PFSK-1 (cell line): ENCODE measurements around the gene SV2C.

Source experiments
- FOXP2 ChIP-seq: optimal IDR thresholded peaks from 2 replicates; pipeline ENCODE3; 2011; ENCODE audit warnings: borderline replicate concordance, control low read depth, inconsistent platforms; ENCODE audit not compliant: insufficient read depth; ENCODE audit errors: extremely low read length, extremely low read depth
- POLR2AphosphoS5 ChIP-seq: IDR thresholded peaks from 2 replicates; pipeline ENCODE4 v1.6.1; 2012; ENCODE audit warnings: low read depth, mild to moderate bottlenecking, control low read depth, low read length, moderate library complexity
- SIN3A ChIP-seq: IDR thresholded peaks from 2 replicates; pipeline ENCODE4 v1.6.1; 2012; ENCODE audit warnings: mild to moderate bottlenecking, low read length, moderate library complexity, borderline replicate concordance; ENCODE audit not compliant: insufficient read depth
- TAF1 ChIP-seq: IDR thresholded peaks from 2 replicates; pipeline ENCODE4 v1.6.1; 2012; ENCODE audit warnings: low read length, control low read depth, borderline replicate concordance; ENCODE audit not compliant: insufficient read depth
- TF ChIP-seq, protein P1 (sequence below), 2 experiments: IDR thresholded peaks; 2 replicates each; pipeline versions ENCODE4 v1.6.1 to v1.8.0; 2011 to 2012; ENCODE audit warnings: low read depth in 2 of 2, low read length in 2 of 2, control low read depth in 1 of 2, inconsistent platforms in 1 of 2, mild to moderate bottlenecking in 1 of 2, moderate library complexity in 1 of 2; ENCODE audit not compliant: insufficient read depth in 1 of 2

Gene SV2C

DNA sequence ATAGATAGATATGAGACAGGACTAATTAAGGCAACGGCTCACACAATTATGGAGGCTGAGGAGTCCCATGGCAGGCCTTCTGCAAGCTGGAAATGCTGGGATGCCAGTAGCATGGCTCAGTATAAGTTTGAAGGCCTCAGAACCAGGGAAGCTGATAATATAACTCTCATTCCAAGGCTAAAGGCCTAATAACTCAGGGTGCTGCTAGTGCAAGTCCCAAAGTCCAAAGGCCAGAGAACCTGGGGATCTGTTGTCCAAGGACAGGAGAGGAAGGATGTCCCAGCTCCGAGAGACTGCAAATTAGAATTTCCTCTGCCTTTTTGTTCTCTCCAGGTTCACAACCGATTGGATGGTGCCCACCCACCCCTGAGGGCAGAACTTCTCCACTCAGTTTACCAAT lies 114.5 kb downstream of the SV2C start:
- no peak for TF ChIP-seq TAF1
- no peak for TF ChIP-seq FOXP2
- no peak for TF ChIP-seq SIN3A
- TF ChIP-seq POLR2AphosphoS5 = no peak
- TF ChIP-seq, protein P1, sequence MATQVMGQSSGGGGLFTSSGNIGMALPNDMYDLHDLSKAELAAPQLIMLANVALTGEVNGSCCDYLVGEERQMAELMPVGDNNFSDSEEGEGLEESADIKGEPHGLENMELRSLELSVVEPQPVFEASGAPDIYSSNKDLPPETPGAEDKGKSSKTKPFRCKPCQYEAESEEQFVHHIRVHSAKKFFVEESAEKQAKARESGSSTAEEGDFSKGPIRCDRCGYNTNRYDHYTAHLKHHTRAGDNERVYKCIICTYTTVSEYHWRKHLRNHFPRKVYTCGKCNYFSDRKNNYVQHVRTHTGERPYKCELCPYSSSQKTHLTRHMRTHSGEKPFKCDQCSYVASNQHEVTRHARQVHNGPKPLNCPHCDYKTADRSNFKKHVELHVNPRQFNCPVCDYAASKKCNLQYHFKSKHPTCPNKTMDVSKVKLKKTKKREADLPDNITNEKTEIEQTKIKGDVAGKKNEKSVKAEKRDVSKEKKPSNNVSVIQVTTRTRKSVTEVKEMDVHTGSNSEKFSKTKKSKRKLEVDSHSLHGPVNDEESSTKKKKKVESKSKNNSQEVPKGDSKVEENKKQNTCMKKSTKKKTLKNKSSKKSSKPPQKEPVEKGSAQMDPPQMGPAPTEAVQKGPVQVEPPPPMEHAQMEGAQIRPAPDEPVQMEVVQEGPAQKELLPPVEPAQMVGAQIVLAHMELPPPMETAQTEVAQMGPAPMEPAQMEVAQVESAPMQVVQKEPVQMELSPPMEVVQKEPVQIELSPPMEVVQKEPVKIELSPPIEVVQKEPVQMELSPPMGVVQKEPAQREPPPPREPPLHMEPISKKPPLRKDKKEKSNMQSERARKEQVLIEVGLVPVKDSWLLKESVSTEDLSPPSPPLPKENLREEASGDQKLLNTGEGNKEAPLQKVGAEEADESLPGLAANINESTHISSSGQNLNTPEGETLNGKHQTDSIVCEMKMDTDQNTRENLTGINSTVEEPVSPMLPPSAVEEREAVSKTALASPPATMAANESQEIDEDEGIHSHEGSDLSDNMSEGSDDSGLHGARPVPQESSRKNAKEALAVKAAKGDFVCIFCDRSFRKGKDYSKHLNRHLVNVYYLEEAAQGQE (IDR thresholded peaks at IDR 0.05; ENCODE audit: insufficient read depth in 1 of 2, low read depth in 2 of 2, low read length in 2 of 2) = no peak

DNA sequence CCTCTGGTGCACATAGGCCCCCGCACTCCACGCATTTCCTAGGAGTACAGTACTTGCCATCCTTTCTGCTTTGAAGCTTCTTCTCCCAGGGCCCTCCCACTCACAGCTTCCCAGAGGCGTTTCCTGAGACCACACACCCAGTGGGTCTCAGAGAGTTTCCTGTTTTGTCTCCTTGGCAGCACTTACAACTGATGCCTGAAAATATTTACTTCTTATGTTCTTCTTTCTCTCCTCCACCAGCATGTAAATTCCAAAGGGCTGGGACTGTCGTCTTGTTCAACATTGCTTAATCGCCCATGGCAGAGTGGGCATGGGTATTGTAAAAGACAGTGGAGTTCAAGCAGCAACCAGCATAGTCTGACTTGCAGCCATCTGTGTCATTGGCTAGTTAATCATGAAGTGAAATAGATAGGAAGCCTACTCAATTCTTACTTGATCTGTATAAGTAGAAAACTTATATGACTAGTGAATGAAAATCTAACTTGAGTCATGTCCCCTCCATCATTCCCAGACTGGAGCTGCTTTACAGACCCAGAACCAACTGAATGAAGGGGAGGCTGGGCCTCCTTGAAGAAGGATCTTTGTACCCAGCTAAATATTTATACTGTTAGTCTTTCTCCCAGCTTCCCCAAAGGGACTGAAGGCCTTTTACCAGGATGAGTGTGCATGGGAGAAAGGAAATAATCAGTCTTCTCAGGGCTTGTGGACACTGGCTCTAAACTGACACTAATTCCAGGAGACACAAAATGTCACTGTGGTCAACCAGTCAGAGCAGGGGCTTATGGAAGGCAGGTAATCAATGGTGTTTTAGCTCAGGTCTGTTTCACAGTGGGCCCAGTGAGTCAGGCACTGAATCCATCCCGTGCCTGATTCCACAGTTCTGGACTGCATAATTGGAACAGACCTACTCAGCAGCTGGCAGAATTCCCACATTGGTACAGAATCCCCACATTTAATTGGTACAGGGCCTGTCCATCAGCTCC lies 116.4 kb downstream of the SV2C start:
- TF ChIP-seq TAF1 (no peak), SIN3A (no peak), POLR2AphosphoS5 (no peak), FOXP2 (no peak)
- TF ChIP-seq, protein P1 (IDR thresholded peaks at IDR 0.05; ENCODE audit: insufficient read depth in 1 of 2, low read depth in 2 of 2, low read length in 2 of 2) = no peak

DNA sequence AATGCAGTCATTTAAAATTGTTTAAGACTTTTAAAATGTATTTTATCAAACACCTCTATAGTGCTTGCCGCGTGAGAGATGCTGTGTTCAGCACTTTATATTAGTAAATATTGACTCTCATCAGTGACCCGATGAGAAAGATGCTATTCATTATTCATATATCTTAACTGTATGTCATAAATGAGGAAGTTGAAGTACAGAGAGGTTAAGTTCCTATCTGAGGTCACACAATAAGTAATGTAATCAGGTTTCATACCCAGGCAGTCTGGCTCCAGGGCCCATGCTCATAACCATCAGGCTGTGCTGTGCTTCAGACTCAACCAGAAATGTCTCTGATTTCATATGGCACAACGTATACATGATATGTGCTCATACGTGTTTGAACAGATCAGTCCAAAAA lies 119.0 kb downstream of the SV2C start:
- no peak for TF ChIP-seq TAF1
- no peak for TF ChIP-seq POLR2AphosphoS5
- no peak for TF ChIP-seq FOXP2
- TF ChIP-seq, protein P1 (IDR thresholded peaks at IDR 0.05; ENCODE audit: insufficient read depth in 1 of 2, low read depth in 2 of 2, low read length in 2 of 2) = no peak
- no peak for TF ChIP-seq SIN3A

DNA sequence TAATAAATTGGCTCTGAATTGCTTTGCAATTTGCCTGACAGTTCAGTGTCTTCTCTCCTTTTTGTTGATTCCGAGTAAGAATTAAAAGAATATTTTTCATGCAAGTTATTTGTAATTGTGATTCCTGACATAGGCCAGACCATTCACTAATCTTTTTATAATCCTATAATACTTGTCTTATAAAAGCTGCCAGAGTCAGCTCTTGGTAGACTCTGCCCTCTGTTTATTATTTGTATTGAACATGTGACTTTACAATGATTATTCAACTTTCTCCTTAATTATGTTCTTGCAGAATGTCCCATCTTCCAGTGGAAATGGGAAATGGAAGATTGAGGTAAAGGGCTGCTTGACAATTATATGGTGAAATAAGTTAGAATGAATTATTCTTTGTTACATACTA lies 121.0 kb downstream of the SV2C start:
- TF ChIP-seq SIN3A (no peak), TAF1 (no peak), FOXP2 (no peak), POLR2AphosphoS5 (no peak)
- TF ChIP-seq, protein P1 (IDR thresholded peaks at IDR 0.05; ENCODE audit: insufficient read depth in 1 of 2, low read depth in 2 of 2, low read length in 2 of 2) = no peak
